Naive thymus-derived CD4-positive, alpha-beta T cell (primary cell): Measurements from ENCODE around the gene NR2F6. TPM values are rescaled to one million over a fixed set of nuclear protein-coding genes. Genes with fewer than 3 reads are reported as not detected.

Experiments
- ATAC-seq: fragments of 150-1000 bp; cut with Tn5 transposase; 2 replicates; pipeline ENCODE4 v1.10.0; 2021; ENCODE audit warnings: mild to moderate bottlenecking, moderate library complexity
- CTCF ChIA-PET: fragments of 350-600 bp; sonication (Branson Sonifier 250); formaldehyde crosslinking; loops from one replicate; lab custom pipeline; 2021; ENCODE audit warnings: antibody characterized with exemption; lab: Charles Lee
- POLR2A ChIA-PET: fragments of 350-600 bp; sonication (Branson Sonifier 250); formaldehyde crosslinking; loops from one replicate; lab custom pipeline; 2021; ENCODE audit warnings: antibody characterized with exemption, inconsistent platforms; lab: Charles Lee
- DNase-seq, 9 donors: peaks; one replicate each; pipeline versions ENCODE4 v3.0.0 to v3.0.0-alpha.2; 2020 to 2022; ENCODE audit warnings: mixed read lengths in 1 of 9
- H3K27ac ChIP-seq: one replicate; pipeline ENCODE4 v1.7.0; 2013; ENCODE audit warnings: mild to moderate bottlenecking, low read depth, low read length, moderate library complexity
- H3K27me3 ChIP-seq, 2 donors: one replicate each; pipeline ENCODE4 v1.7.0; 2013; ENCODE audit warnings: low read length in 2 of 2, mild to moderate bottlenecking in 2 of 2, moderate library complexity in 2 of 2; ENCODE audit not compliant: control insufficient read depth in 2 of 2, insufficient read depth in 2 of 2
- H3K36me3 ChIP-seq, 3 experiments: 1 replicate in 2 of 3; 2 replicates in 1 of 3; pipeline ENCODE4 v1.7.0; 2013; ENCODE audit warnings: low read length in 3 of 3, mild to moderate bottlenecking in 3 of 3, moderate library complexity in 1 of 3; ENCODE audit not compliant: insufficient read depth in 3 of 3, control insufficient read depth in 2 of 3
- H3K4me1 ChIP-seq, 2 donors: one replicate each; pipeline ENCODE4 v1.7.0; 2013; ENCODE audit warnings: low read length in 2 of 2, mild to moderate bottlenecking in 2 of 2, moderate library complexity in 1 of 2; ENCODE audit not compliant: control insufficient read depth in 2 of 2, insufficient read depth in 2 of 2
- H3K4me3 ChIP-seq: 2 replicates; pipeline ENCODE4 v1.7.0; 2013; ENCODE audit warnings: mild to moderate bottlenecking, low read length
- H3K9me3 ChIP-seq, 3 experiments: 1 replicate in 2 of 3; 2 replicates in 1 of 3; pipeline ENCODE4 v1.7.0; 2013; ENCODE audit warnings: low read length in 3 of 3; ENCODE audit not compliant: control insufficient read depth in 2 of 3
- H3K27ac Mint-ChIP-seq, 9 donors: one replicate each; pipeline ENCODE4 v1.8.0; 2020 to 2022; ENCODE audit warnings: mixed read lengths in 9 of 9, mild to moderate bottlenecking in 8 of 9, moderate library complexity in 5 of 9, inconsistent platforms in 2 of 9
- H3K27me3 Mint-ChIP-seq, 5 donors: one replicate each; pipeline ENCODE4 v1.8.0; 2021 to 2022; ENCODE audit warnings: mixed read lengths in 5 of 5, mild to moderate bottlenecking in 1 of 5
- H3K36me3 Mint-ChIP-seq, 5 donors: one replicate each; pipeline ENCODE4 v1.8.0; 2020 to 2022; ENCODE audit warnings: mixed read lengths in 5 of 5, mild to moderate bottlenecking in 3 of 5, inconsistent platforms in 1 of 5
- H3K4me1 Mint-ChIP-seq, 7 donors: one replicate each; pipeline ENCODE4 v1.8.0; 2020 to 2022; ENCODE audit warnings: mixed read lengths in 7 of 7, mild to moderate bottlenecking in 3 of 7, inconsistent platforms in 1 of 7
- H3K4me3 Mint-ChIP-seq, 10 donors: one replicate each; pipeline ENCODE4 v1.8.0; 2020 to 2022; ENCODE audit warnings: mild to moderate bottlenecking in 10 of 10, mixed read lengths in 10 of 10, moderate library complexity in 6 of 10, inconsistent platforms in 2 of 10
- H3K9me3 Mint-ChIP-seq, 11 donors: one replicate each; pipeline ENCODE4 v1.8.0; 2020 to 2022; ENCODE audit warnings: mixed read lengths in 11 of 11, mild to moderate bottlenecking in 4 of 11, inconsistent platforms in 1 of 11, moderate library complexity in 1 of 11
- intact Hi-C, 2 donors: fragments of 100-400 bp; cut with micrococcal nuclease; formaldehyde crosslinking; loops; one replicate each; pipeline ENCODE4 v1.15.1; 2023
- polyA plus RNA-seq, 2 donors: library from polyadenylated mRNA; unstranded; fragments of 300-500 nt; fragmentation: Illumina TruSeq; gene quantifications; one replicate each; pipeline ENCODE4 v1.2.3, GENCODE V29; 2021
- total RNA-seq, 6 experiments: library from RNA in 5 of 6; stranded (reverse) in 5 of 6; gene quantifications; 1 replicate in 5 of 6; 2 replicates in 1 of 6; pipeline ENCODE4 v1.2.3 and lab custom pipeline; 2021 to 2026

Gene NR2F6
- total and polyA plus RNA-seq, 7 experiments from 2014 or later = 1.4 to 7.8 (median 2.7) TPM

DNA sequence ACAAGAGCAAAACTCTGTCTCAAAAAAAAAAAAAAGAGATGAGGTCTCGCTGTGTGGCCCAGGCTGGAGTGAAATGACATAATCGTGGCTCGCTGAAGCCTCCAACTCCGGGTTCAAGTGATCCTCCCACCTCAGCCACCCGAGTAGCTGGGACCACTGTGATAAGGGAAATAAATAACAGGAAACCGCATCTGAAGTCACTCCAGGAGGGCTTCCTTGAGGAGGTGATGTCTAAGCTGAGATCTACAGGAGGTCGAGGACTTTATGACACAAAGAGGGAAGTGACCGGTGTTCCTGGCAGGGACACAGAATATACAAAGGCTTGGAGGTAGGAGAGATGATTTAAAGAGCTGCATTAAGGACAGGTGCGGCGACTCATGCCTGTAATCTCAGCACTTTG lies 8.9 kb upstream of the NR2F6 start:
- Histone ChIP-seq H3K9me3 (no peaks in the 10 kb centered on the region), H3K27me3 (no peaks in the 10 kb centered on the region), H3K27ac (no peak overlapping the region), H3K4me3 (no peak overlapping the region), H3K36me3 (no peaks in the 10 kb centered on the region), H3K4me1 (no peaks in the 10 kb centered on the region)
- Mint-ChIP-seq H3K27ac (no peak overlapping the region), H3K4me3 (no peak overlapping the region), H3K9me3 (no peaks in the 10 kb centered on the region), H3K36me3 (no peaks in the 10 kb centered on the region), H3K4me1 (no peaks in the 10 kb centered on the region), H3K27me3 (no peaks in the 10 kb centered on the region)
- intact Hi-C loops = no loop called here
- DNase-seq = no peak
- ChIA-PET CTCF (interaction anchor here (0.7 kb wide), 1 partner anchor 24 kb away, joined by 3 read pairs; no protein-coding TSS in a partner anchor), POLR2A (interaction anchor here (1.0 kb wide), 1 partner anchor 28 kb away, joined by 4 read pairs; the partner anchor contains the start of gene OCEL1)
- ATAC-seq = no peak

DNA sequence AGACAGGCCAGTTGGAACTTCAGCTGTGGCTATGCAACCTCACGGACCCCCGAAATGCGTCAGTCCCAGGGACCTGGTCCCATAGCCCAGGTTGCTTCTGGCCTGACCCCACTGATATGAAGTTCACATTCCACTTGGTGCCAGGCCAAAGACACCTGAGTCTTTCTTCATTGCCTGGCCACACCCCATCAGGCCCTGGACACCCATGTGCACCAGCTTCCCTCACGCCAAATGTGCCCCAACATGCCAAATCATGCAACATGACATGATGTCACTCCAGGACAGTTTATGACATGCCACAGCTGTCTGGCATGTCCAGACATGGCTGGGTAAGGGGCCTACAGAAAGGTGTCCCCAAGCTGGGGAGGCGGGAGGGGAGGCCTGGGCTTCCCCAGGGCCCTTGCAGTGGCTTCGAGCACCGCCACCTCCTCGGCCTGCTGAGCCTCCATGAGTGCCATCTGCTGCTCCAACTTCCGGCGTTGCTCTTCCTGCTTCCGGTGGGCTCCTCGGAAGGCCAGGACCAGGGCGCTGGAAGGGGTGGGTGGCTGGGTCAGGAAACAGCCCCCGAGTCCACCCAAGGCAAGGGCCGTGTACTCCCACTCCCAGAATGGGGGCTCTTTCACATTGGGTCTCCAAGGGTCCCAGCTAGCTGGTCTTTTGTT lies 4.3 kb upstream of the NR2F6 start:
- Histone ChIP-seq H3K36me3 (no peaks in the 10 kb centered on the region), H3K27ac (no peak overlapping the region), H3K4me3 (no peak overlapping the region), H3K4me1 (peaks cover 0 to 11% of the 10 kb centered on the region in 2 donors), H3K9me3 (no peaks in the 10 kb centered on the region), H3K27me3 (no peaks in the 10 kb centered on the region)
- Mint-ChIP-seq H3K4me3 (no peak overlapping the region), H3K36me3 (no peaks in the 10 kb centered on the region), H3K27me3 (peaks cover 0 to 12% (median 0%) of the 10 kb centered on the region in 5 donors), H3K27ac (no peak overlapping the region), H3K9me3 (peaks cover 0 to 2% (median 0%) of the 10 kb centered on the region in 11 donors), H3K4me1 (peaks cover 0 to 9% (median 5%) of the 10 kb centered on the region in 7 donors)
- intact Hi-C loops = no loop called here
- DNase-seq (no peak), ATAC-seq (no peak)
- ChIA-PET POLR2A (interaction anchor here (1.0 kb wide), 2 partner anchors 16 to 24 kb away, joined by 3 read pairs; partner anchors contain the start of gene OCEL1), CTCF (no interaction called here)

DNA sequence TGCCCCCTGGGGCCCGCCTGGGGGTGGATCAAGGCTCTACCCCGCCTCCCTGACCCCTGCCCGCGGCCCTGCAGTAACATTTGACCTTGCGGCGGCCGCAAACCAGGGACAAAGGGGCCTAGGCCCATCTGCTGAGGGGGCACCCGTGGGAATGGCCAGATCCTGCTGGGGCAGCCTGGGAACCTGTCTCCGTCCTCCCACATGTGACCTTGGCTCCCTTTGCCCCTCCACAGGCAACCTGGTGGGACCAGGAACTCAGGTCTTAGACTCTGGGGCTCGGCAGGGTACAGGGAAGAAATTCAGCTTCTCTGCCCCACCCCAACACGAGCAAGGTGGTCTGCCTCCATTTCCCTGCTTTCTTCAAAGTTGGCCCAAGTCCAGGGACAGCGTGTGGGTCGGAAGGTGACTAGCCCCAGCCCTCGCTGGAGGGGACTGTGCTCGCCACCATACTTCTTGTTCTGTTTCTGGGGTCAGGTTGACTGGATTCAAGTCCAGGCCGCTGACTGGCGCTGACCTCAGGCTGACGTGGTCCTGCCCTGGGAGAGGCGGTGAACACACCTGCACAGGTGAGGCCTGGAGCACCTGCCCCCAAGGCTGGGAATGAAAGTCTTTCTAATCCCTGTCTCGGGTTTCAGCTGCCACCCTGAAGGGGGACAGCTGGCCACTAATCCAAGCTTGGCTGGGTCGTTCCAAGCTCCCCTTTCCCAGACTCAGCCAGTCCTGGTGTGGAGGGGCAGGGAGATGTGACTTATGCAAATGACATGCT lies 2.5 kb upstream of the NR2F6 start:
- peaks cover 0 to 16% (median 0%) of the 10 kb centered on the region in 5 donors for H3K27me3 Mint-ChIP-seq
- POLR2A ChIA-PET = interaction anchor here (0.9 to 2.2 kb wide), 2 partner anchors 11 to 33 kb away, joined by 3 to 7 read pairs; partner anchors contain the start of gene USE1
- Histone ChIP-seq H3K36me3 (no peaks in the 10 kb centered on the region), H3K9me3 (no peaks in the 10 kb centered on the region), H3K27me3 (no peaks in the 10 kb centered on the region), H3K4me1 (peaks cover 0 to 11% of the 10 kb centered on the region in 2 donors), H3K4me3 (no peak overlapping the region), H3K27ac (no peak overlapping the region)
- intact Hi-C loops = no loop called here
- no peak for ATAC-seq
- H3K4me3 Mint-ChIP-seq = peak overlapping the region in 4 of 10 donors; percentile 1 to 58 (median 10)
- no peak for DNase-seq
- H3K36me3 Mint-ChIP-seq = no peaks in the 10 kb centered on the region
- CTCF ChIA-PET = no interaction called here
- peak overlapping the region in 2 of 9 donors; percentile 24 to 25 for H3K27ac Mint-ChIP-seq
- peaks cover 0 to 9% (median 5%) of the 10 kb centered on the region in 7 donors for H3K4me1 Mint-ChIP-seq
- H3K9me3 Mint-ChIP-seq = peaks cover 0 to 2% (median 0%) of the 10 kb centered on the region in 11 donors

DNA sequence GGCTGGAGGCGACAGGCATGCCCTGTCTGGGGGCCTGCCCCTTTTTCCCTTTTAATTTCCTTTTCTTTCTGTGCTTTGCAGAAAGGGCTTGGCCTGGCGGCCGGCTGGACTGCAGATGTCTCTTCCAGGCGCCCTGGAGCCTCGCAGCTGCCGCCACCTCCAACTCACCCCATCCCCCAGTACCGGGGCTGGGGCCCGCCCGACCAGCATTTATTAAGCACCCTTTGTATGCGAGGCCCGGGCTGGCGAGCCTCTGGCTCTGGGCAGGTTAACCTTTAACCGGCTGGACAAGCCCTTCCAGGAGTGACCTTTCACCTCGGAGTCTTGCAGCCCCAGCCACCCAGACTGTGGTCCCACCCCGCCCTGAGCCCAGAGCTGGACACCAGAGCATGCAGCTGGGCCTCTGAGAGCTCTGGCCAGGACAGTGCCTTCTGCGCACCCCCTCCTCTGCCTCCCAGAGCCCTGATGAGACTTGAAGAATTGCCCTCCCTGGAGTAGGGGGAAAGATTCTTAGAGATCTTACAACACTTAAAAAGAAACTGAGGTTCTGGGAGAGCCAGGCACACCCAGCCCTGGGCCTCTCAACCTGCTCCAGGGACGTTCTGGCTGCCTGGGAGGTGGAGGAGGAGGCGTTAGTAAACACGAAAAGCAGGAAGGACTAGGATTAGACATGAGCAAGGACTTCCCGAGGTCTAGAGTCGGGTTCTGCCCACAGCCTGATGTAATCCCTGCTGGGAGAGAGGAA lies 1.1 kb upstream of the NR2F6 start:
- Histone ChIP-seq H3K4me1 (peaks cover 0 to 11% of the 10 kb centered on the region in 2 donors), H3K9me3 (no peaks in the 10 kb centered on the region), H3K27ac (peak overlapping the region; percentile 60), H3K36me3 (no peaks in the 10 kb centered on the region), H3K27me3 (no peaks in the 10 kb centered on the region), H3K4me3 (peak overlapping the region; percentile 55)
- ATAC-seq (no peak), DNase-seq (peak in 1 of 9 donors; percentile 17)
- ChIA-PET POLR2A (interaction anchor here (2.2 kb wide), 1 partner anchor 13 kb away, joined by 7 read pairs; no protein-coding TSS in a partner anchor), CTCF (no interaction called here)
- Mint-ChIP-seq H3K4me1 (peaks cover 0 to 9% (median 5%) of the 10 kb centered on the region in 7 donors), H3K36me3 (no peaks in the 10 kb centered on the region), H3K9me3 (peaks cover 0 to 2% (median 0%) of the 10 kb centered on the region in 11 donors), H3K4me3 (peak overlapping the region; percentile 52 to 92 (median 78)), H3K27ac (peak overlapping the region in 5 of 9 donors; percentile 42 to 74 (median 65)), H3K27me3 (peaks cover 0 to 16% (median 0%) of the 10 kb centered on the region in 5 donors)
- intact Hi-C loops = loop anchor here (1.0 to 2.0 kb wide), 5 partner anchors 12 to 32 kb away; partner anchors contain the start of genes BABAM1 (in 1 of the 2), OCEL1 (in 1 of the 2) and USE1 (in 1 of the 2)

DNA sequence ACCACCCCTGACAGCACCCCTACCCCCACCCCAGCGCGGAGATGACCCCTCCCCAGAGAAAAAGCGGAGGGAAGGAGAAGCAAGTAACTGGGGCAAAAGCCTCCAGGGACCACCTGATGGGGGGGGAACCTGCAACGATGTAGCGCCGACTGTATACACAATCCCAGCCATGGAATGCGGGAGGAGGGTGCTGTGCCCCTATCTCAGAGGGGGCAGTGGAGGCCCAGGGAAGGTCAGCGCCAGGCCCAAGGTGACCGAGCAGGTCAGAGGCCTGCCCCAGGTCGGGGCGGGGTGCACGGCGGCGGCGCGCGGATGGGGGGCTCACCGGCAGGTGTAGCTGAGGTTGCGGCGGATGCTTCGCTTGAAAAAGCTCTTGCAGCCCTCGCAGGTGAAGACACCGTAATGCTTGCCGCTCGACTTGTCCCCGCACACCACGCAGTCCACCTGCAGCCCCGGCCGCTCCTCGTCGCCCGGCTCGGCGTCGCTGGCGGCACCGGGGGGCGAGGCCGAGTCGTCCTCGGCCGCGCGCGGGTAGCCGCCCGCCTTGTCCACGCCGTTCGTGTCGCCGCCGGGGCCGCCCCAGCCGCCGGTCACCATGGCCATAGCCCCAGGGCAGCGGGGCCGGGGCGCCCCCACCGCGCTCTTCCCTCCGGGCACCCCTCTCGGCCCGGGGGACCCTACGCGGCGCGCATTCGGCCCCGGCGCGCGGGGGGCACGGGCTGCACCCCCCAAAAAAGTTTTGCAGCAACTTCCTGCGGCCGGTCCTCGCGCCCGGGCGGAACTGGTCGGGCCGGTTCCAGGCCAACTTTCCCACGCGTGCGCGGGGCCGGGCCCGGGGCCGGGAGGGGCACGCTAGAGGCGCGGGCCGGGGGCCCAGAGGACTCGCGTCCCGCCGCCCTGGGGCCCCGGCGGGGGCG lies 843 bp downstream of the NR2F6 start:
- Histone ChIP-seq H3K4me3 (no peak overlapping the region), H3K36me3 (no peaks in the 10 kb centered on the region), H3K4me1 (peaks cover 0 to 11% of the 10 kb centered on the region in 2 donors), H3K27me3 (no peaks in the 10 kb centered on the region), H3K9me3 (no peaks in the 10 kb centered on the region), H3K27ac (no peak overlapping the region)
- intact Hi-C loops = loop anchor here in 1 of 2 donors (1.0 kb wide), 1 partner anchor 10 kb away; no protein-coding TSS in a partner anchor
- peaks cover 0 to 16% (median 0%) of the 10 kb centered on the region in 5 donors for H3K27me3 Mint-ChIP-seq
- POLR2A ChIA-PET = interaction anchor here (1.0 to 1.3 kb wide), 3 partner anchors 9 to 30 kb away, joined by 3 to 5 read pairs (median 3); partner anchors contain the start of gene USE1
- no peaks in the 10 kb centered on the region for H3K36me3 Mint-ChIP-seq
- peaks cover 0 to 2% (median 0%) of the 10 kb centered on the region in 11 donors for H3K9me3 Mint-ChIP-seq
- DNase-seq (peak in 2 of 9 donors; percentile 22 to 29), ATAC-seq (no peak)
- peak overlapping the region in 9 of 10 donors; percentile 29 to 75 (median 52) for H3K4me3 Mint-ChIP-seq
- no peak overlapping the region for H3K27ac Mint-ChIP-seq
- H3K4me1 Mint-ChIP-seq = peaks cover 0 to 14% (median 5%) of the 10 kb centered on the region in 7 donors
- CTCF ChIA-PET = no interaction called here
